Karpas-422 (cell line): Measurements from ENCODE around the gene NCOA4. TPM values are rescaled to one million over a fixed set of nuclear protein-coding genes. Genes with fewer than 3 reads are reported as not detected.
"Not testable (repeated sequence)": the region's sequence is repeated elsewhere in the genome, so short reads cannot be mapped to it uniquely, and the experiment has no call there.

Experiments used
- DNase-seq: peaks from one replicate; pipeline ENCODE4 v3.0.0-alpha.2; 2015
- H2AFZ ChIP-seq: fragments of 200-600 bp; sonication (generic); 2 replicates; pipeline ENCODE4 v1.6.1; 2014; ENCODE audit warnings: antibody characterized with exemption, low read length, mixed read lengths
- H3K27ac ChIP-seq: fragments of 200-600 bp; sonication (generic); 2 replicates; pipeline ENCODE4 v1.5.1; 2014; ENCODE audit warnings: mild to moderate bottlenecking, low read length, moderate library complexity
- H3K27me3 ChIP-seq: fragments of 200-600 bp; sonication (generic); 2 replicates; pipeline ENCODE4 v1.6.1; 2014; ENCODE audit warnings: low read length, mixed read lengths
- H3K36me3 ChIP-seq: fragments of 200-600 bp; sonication (generic); 2 replicates; pipeline ENCODE4 v1.6.1; 2014; ENCODE audit warnings: low read length, mixed read lengths; ENCODE audit not compliant: insufficient read depth
- H3K4me1 ChIP-seq: fragments of 200-600 bp; sonication (generic); 2 replicates; pipeline ENCODE4 v1.6.1; 2014; ENCODE audit warnings: mild to moderate bottlenecking, low read length, mixed read lengths
- H3K4me2 ChIP-seq: fragments of 200-600 bp; sonication (generic); 2 replicates; pipeline ENCODE4 v1.6.1; 2014; ENCODE audit warnings: low read length, low read depth, mild to moderate bottlenecking; ENCODE audit not compliant: poor library complexity, severe bottlenecking
- H3K4me3 ChIP-seq: fragments of 200-600 bp; sonication (generic); 2 replicates; pipeline ENCODE4 v1.5.1; 2014; ENCODE audit warnings: mild to moderate bottlenecking, antibody characterized with exemption, low read length, mixed read lengths
- H3K79me2 ChIP-seq: fragments of 200-600 bp; sonication (generic); 2 replicates; pipeline ENCODE4 v1.6.1; 2014; ENCODE audit warnings: mild to moderate bottlenecking, low read length, mixed read lengths
- H3K9ac ChIP-seq: fragments of 200-600 bp; sonication (generic); 2 replicates; pipeline ENCODE4 v1.6.0; 2014; ENCODE audit warnings: low read length
- H3K9me2 ChIP-seq: fragments of 200-600 bp; sonication (generic), shearing (Covaris generic); replicated peaks from 2 replicates; pipeline ENCODE4 v1.6.0; 2014; ENCODE audit warnings: mild to moderate bottlenecking, low read length, moderate library complexity; ENCODE audit not compliant: insufficient read depth
- H3K9me3 ChIP-seq: fragments of 300-700, 200-600 bp; sonication (generic); 2 replicates; pipeline ENCODE4 v1.6.1; 2014; ENCODE audit warnings: low read length, mixed read lengths
- H4K20me1 ChIP-seq: fragments of 200-600 bp; sonication (generic); 2 replicates; pipeline ENCODE4 v1.6.1; 2014; ENCODE audit warnings: mild to moderate bottlenecking, antibody characterized with exemption, low read length, low read depth; ENCODE audit not compliant: insufficient read depth
- total RNA-seq: library from RNA; depleted of rRNA; stranded (reverse); fragments of >200 nt; shearing (Covaris generic); gene quantifications from 2 replicates; pipeline ENCODE4 v1.2.3, GENCODE V29; 2014; ENCODE audit warnings: low replicate concordance

NCOA4 gene
- total RNA-seq, 1 experiment from 2014 or later, result 116 TPM

- peaks cover 29% of the 10 kb centered on the region for H3K79me2 ChIP-seq
- not testable (repeated sequence) for H3K27me3 ChIP-seq, H3K9me2 ChIP-seq, DNase-seq, H3K9ac ChIP-seq, H3K4me3 ChIP-seq, H3K27ac ChIP-seq, H2AFZ ChIP-seq, H3K9me3 ChIP-seq, H3K4me1 ChIP-seq, H3K4me2 ChIP-seq
- H4K20me1 ChIP-seq, result 0 out of 2 replicates have a peak, but pooled peaks cover 10% of the 10 kb centered on the region
- H3K36me3 ChIP-seq, result peaks cover 61% of the 10 kb centered on the region
Measured at GRCh38 chr10:45999955-46000354, 30.5 kb downstream of the NCOA4 start.

DNA sequence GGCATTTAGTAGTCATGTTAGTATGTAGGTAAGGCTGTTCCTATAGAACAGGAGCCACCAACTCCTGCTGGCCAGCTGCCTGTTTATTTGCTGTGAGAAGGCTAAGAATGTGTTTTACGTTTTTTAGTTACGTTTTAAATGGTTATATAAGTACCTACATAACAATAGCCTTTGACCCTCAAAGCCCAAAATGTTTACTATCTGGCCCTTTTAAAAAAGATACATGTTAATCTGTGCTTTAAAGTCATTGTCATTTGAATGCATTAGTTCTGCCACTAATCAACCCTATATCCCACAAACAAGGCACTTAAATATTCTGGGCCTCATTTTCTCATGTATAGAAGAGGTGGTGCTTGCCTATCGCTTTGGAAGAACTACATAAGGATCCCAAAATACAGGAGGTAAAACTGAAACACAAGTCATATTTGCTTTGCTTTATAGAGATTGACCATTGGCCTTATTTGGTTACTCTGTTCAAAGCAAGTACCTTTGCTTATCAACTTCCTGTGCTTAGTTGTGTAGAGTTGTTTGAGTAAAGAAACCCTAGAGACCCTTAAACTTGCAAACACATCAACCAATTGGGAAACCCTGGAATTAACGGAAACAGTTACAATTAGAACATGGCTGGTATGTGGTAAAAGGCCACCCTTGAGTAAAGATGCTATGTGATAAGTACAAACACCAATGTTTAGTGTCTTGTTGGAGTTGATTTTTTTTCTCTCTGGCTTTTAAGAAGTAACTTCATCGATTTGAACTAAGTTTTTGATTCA lies 32.2 kb downstream of the NCOA4 start:
- Histone ChIP-seq H3K4me1 (no peaks in the 10 kb centered on the region), H3K9ac (no peak overlapping the region), H3K27me3 (no peaks in the 10 kb centered on the region), H3K4me2 (no peak overlapping the region), H3K27ac (no peak overlapping the region), H4K20me1 (0 out of 2 replicates have a peak, but pooled peaks cover 10% of the 10 kb centered on the region), H3K9me3 (no peaks in the 10 kb centered on the region), H3K4me3 (no peak overlapping the region), H3K9me2 (no peaks in the 10 kb centered on the region), H3K36me3 (peaks cover 43% of the 10 kb centered on the region), H2AFZ (no peak overlapping the region), H3K79me2 (peaks cover 30% of the 10 kb centered on the region)
- no peak for DNase-seq

DNA sequence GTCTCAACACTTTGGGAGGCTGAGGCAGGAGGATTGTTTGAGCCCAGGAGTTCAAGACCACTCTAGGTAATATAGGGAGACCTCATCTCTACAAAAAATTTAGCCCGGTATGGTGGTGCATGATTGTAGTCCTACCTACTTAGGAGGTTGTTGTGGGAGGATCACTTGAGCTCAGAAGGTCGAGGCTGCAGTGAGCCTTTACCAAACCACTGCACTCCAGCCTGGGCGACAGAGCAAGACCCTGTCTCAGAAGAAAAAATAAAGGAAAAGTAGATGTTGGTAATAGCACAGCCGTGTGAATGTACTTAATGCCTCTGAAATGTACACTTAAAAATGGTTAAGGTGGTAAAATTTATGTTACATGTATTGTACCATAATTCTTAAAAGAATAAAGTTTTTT lies 32.9 kb downstream of the NCOA4 start:
- H3K4me2 ChIP-seq, result no peak overlapping the region
- H3K9ac ChIP-seq, result no peak overlapping the region
- no peaks in the 10 kb centered on the region for H3K27me3 ChIP-seq
- H2AFZ ChIP-seq, result no peak overlapping the region
- H3K9me3 ChIP-seq, result no peaks in the 10 kb centered on the region
- peak; percentile 32 for DNase-seq
- H3K9me2 ChIP-seq, result no peaks in the 10 kb centered on the region
- no peaks in the 10 kb centered on the region for H3K4me1 ChIP-seq
- H3K4me3 ChIP-seq, result no peak overlapping the region
- H3K27ac ChIP-seq, result no peak overlapping the region
- H3K36me3 ChIP-seq, result peaks cover 37% of the 10 kb centered on the region
- H4K20me1 ChIP-seq, result 0 out of 2 replicates have a peak, but pooled peaks cover 10% of the 10 kb centered on the region
- H3K79me2 ChIP-seq, result peaks cover 27% of the 10 kb centered on the region

GRCh38 chr10:45985590-45985989 lies 44.8 kb downstream of the NCOA4 start:
- H3K27me3 ChIP-seq, H3K4me3 ChIP-seq, H3K27ac ChIP-seq, H3K9ac ChIP-seq, H3K4me1 ChIP-seq, H4K20me1 ChIP-seq, H2AFZ ChIP-seq, H3K4me2 ChIP-seq, H3K9me2 ChIP-seq, H3K9me3 ChIP-seq: not testable (repeated sequence)
- DNase-seq, result peak; percentile 37
- Histone ChIP-seq H3K79me2 (peaks cover 24% of the 10 kb centered on the region), H3K36me3 (peaks cover 12% of the 10 kb centered on the region; the same call in 1 of the 2 replicates)

DNA sequence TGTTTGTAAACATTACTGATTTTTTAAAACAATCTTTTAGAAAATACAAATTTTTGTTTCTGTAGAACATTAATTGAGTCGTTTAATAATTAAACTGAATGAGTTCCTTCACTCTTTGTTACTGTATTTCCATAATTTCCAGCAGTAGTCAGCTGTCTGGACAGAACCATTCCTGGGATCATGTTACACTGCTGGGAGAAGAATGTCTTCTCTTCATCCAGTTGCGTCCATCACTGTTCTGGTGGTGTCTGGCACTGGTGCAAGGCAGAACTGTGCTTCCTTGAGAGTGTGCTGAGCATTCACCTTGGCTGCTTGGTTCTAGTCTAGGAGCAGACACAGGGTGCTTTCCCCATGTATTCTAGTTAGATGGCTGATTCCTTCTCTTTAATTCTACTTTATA lies 46.0 kb downstream of the NCOA4 start:
- H3K4me1 ChIP-seq, H3K4me2 ChIP-seq, H3K27me3 ChIP-seq, H3K9me3 ChIP-seq, H3K36me3 ChIP-seq, H2AFZ ChIP-seq, H3K9me2 ChIP-seq, H4K20me1 ChIP-seq, H3K27ac ChIP-seq, H3K9ac ChIP-seq, H3K4me3 ChIP-seq: not testable (repeated sequence)
- H3K79me2 ChIP-seq, result peaks cover 24% of the 10 kb centered on the region
- DNase-seq, result peak; percentile 28

- not testable (repeated sequence) for H3K4me1 ChIP-seq, H4K20me1 ChIP-seq, H3K27ac ChIP-seq, H3K9ac ChIP-seq, H3K9me3 ChIP-seq, H2AFZ ChIP-seq, H3K36me3 ChIP-seq, H3K4me2 ChIP-seq, H3K4me3 ChIP-seq, H3K9me2 ChIP-seq, H3K27me3 ChIP-seq
- peaks cover 28% of the 10 kb centered on the region for H3K79me2 ChIP-seq
- DNase-seq, result peak; percentile 65
Measured at GRCh38 chr10:45983538-45984186, 46.8 kb downstream of the NCOA4 start.

- H3K79me2 ChIP-seq, result peaks cover 37% of the 10 kb centered on the region
- not testable (repeated sequence) for DNase-seq, H3K9me2 ChIP-seq, H2AFZ ChIP-seq, H3K4me1 ChIP-seq, H3K36me3 ChIP-seq, H3K4me3 ChIP-seq, H3K4me2 ChIP-seq, H3K27me3 ChIP-seq, H3K9ac ChIP-seq, H4K20me1 ChIP-seq, H3K9me3 ChIP-seq, H3K27ac ChIP-seq
Measured at GRCh38 chr10:45981367-45981766, 49.1 kb downstream of the NCOA4 start.

DNA sequence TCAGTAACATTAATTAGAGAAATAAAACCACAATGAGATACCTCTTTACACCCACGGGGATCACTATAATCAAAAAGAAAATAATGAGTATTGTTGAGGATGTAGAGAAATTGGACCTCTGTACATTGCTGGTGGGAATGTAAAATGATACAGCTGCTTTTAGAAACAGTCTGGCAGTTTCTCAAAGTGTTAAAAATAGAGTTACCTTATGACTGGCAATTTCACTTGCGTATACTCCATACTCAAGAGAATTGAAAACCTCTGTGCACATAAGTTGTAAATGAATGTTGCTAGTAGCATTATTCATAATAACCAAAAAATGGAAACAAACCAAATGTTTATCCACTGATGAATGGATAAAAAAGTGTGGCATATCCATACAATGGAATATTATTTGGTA lies 51.9 kb downstream of the NCOA4 start:
- H3K27ac ChIP-seq, H4K20me1 ChIP-seq, H3K9me2 ChIP-seq, H3K9ac ChIP-seq, H3K36me3 ChIP-seq, H3K4me3 ChIP-seq, H2AFZ ChIP-seq, H3K4me1 ChIP-seq, H3K9me3 ChIP-seq, DNase-seq, H3K4me2 ChIP-seq, H3K27me3 ChIP-seq: not testable (repeated sequence)
- H3K79me2 ChIP-seq, result peaks cover 45% of the 10 kb centered on the region
